DOHH2 (cell line): ENCODE measurements around the gene TTC7B.

Experiments used
- H3F3A ChIP-seq: fragments of 200-600 bp; sonication (generic), shearing (Covaris generic); 2 replicates; pipeline ENCODE4 v1.6.0; 2016; ENCODE audit warnings: antibody characterized with exemption, mild to moderate bottlenecking; ENCODE audit not compliant: control insufficient read depth, insufficient read depth
- H3K27ac ChIP-seq: fragments of 200-600 bp; sonication (generic); 2 replicates; pipeline ENCODE4 v1.5.1; 2014; ENCODE audit warnings: low read depth, mild to moderate bottlenecking, low read length, moderate library complexity
- H3K27me3 ChIP-seq: fragments of 200-600 bp; sonication (generic); 2 replicates; pipeline ENCODE4 v1.6.1; 2014; ENCODE audit warnings: mild to moderate bottlenecking, low read length, mixed read lengths; ENCODE audit not compliant: control insufficient read depth
- H3K36me3 ChIP-seq: fragments of 200-600 bp; sonication (generic); 2 replicates; pipeline ENCODE4 v1.6.1; 2014; ENCODE audit warnings: mild to moderate bottlenecking, low read length, moderate library complexity, mixed read lengths; ENCODE audit not compliant: control insufficient read depth
- H3K4me1 ChIP-seq: fragments of 200-600 bp; sonication (generic); 2 replicates; pipeline ENCODE4 v1.6.1; 2014; ENCODE audit warnings: mild to moderate bottlenecking, low read length, mixed read lengths; ENCODE audit not compliant: control insufficient read depth
- H3K4me2 ChIP-seq: fragments of 200-600 bp; sonication (generic); 2 replicates; pipeline ENCODE4 v1.6.0; 2014; ENCODE audit warnings: mild to moderate bottlenecking, low read length, moderate library complexity
- H3K4me3 ChIP-seq: fragments of 200-600 bp; sonication (generic); 2 replicates; pipeline ENCODE4 v1.5.1; 2014; ENCODE audit warnings: mild to moderate bottlenecking, low read length, mixed read lengths
- H3K79me2 ChIP-seq: fragments of 200-600 bp; sonication (generic); 2 replicates; pipeline ENCODE4 v1.6.1; 2014; ENCODE audit warnings: mild to moderate bottlenecking, low read length, mixed read lengths; ENCODE audit not compliant: control insufficient read depth
- H3K9me2 ChIP-seq: fragments of 200-600 bp; sonication (generic); replicated peaks from 2 replicates; pipeline ENCODE4 v1.6.1; 2014; ENCODE audit warnings: mild to moderate bottlenecking, low read length, mixed read lengths; ENCODE audit not compliant: control insufficient read depth
- H3K9me3 ChIP-seq: fragments of 200-600 bp; sonication (generic); 2 replicates; pipeline ENCODE4 v1.6.1; 2014; ENCODE audit warnings: antibody characterized with exemption, low read length, mixed read lengths; ENCODE audit not compliant: control insufficient read depth, insufficient read depth
- H4K20me1 ChIP-seq: fragments of 200-600 bp; sonication (generic); 2 replicates; pipeline ENCODE4 v1.6.0; 2014; ENCODE audit warnings: low read depth, mild to moderate bottlenecking, antibody characterized with exemption, low read length, moderate library complexity; ENCODE audit not compliant: control insufficient read depth, insufficient read depth
- CTCF ChIP-seq: fragments of 200-600 bp; sonication (generic); IDR thresholded peaks from one replicate; pipeline ENCODE4 v1.5.1; 2014; ENCODE audit warnings: antibody characterized with exemption, mild to moderate bottlenecking, low read depth, low read length; ENCODE audit not compliant: poor library complexity, severe bottlenecking
- EZH2phosphoT487 ChIP-seq: fragments of 200-600 bp; sonication (generic); IDR thresholded peaks from 2 replicates; pipeline ENCODE4 v1.6.1; 2017; ENCODE audit warnings: borderline replicate concordance, mild to moderate bottlenecking, antibody characterized with exemption, low read length, moderate library complexity, mixed read lengths

TTC7B gene

GRCh38 chr14:90539996-90540395 lies 276.2 kb downstream of the TTC7B start:
- no peak for TF ChIP-seq CTCF
- TF ChIP-seq EZH2phosphoT487: no peak
- no peaks in the 10 kb centered on the region for H3K9me2 ChIP-seq
- no peak overlapping the region for H3K4me2 ChIP-seq
- no peaks in the 10 kb centered on the region for H3K27me3 ChIP-seq
- H3K27ac ChIP-seq: no peak overlapping the region
- H4K20me1 ChIP-seq: no peaks in the 10 kb centered on the region
- H3F3A ChIP-seq: no peaks in the 10 kb centered on the region
- H3K4me3 ChIP-seq: no peak overlapping the region
- H3K79me2 ChIP-seq: no peaks in the 10 kb centered on the region
- H3K36me3 ChIP-seq: no peaks in the 10 kb centered on the region
- no peaks in the 10 kb centered on the region for H3K9me3 ChIP-seq
- H3K4me1 ChIP-seq: no peaks in the 10 kb centered on the region

GRCh38 chr14:90539496-90539775 lies 276.8 kb downstream of the TTC7B start:
- Histone ChIP-seq H4K20me1 (no peaks in the 10 kb centered on the region), H3K36me3 (no peaks in the 10 kb centered on the region), H3F3A (no peaks in the 10 kb centered on the region), H3K9me3 (no peaks in the 10 kb centered on the region), H3K27ac (no peak overlapping the region), H3K4me2 (no peak overlapping the region), H3K79me2 (no peaks in the 10 kb centered on the region), H3K4me1 (no peaks in the 10 kb centered on the region), H3K4me3 (no peak overlapping the region), H3K27me3 (no peaks in the 10 kb centered on the region), H3K9me2 (no peaks in the 10 kb centered on the region)
- TF ChIP-seq CTCF (no peak), EZH2phosphoT487 (no peak)

DNA sequence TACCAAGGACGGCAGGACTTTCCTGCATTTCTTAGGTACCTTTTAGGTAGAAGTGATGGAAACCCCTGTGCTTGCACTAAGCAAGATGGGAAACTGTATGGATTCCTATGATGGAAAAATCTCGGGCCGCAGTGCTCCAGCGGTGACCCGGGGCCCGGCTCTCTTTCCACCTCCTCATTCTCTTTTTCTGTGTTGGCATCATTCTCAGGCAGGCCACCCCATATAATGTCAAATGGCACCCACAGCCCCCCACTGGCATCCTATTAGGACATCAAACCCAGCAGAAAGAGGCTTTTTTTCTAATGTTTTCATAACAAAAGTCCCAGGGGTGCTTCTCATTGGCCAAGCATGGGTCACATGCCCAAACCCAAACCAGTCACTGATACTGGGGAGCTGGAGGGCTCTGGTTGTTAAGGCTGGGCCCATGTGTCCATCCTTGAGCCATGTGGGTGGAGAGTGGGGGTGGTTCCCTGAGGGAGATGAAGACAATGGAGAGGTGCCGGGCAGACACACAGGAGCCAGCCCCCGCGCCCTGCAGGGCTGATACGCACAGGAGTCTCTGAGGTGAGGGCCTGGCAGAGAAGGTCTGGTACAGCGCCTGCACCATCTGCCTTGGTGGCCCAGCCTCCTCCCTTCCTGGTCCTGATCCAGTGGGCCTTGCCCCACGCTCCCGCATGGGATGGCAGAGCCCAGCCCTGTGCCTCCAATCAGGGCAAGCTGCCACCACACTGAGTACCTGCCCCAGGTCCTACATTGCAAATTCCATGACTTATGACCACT lies 277.3 kb downstream of the TTC7B start:
- Histone ChIP-seq H4K20me1 (no peaks in the 10 kb centered on the region), H3K36me3 (no peaks in the 10 kb centered on the region), H3K4me3 (no peak overlapping the region), H3K79me2 (no peaks in the 10 kb centered on the region), H3F3A (no peaks in the 10 kb centered on the region), H3K27ac (no peak overlapping the region), H3K4me2 (no peak overlapping the region), H3K9me3 (no peaks in the 10 kb centered on the region), H3K27me3 (no peaks in the 10 kb centered on the region), H3K9me2 (no peaks in the 10 kb centered on the region), H3K4me1 (no peaks in the 10 kb centered on the region)
- TF ChIP-seq EZH2phosphoT487: no peak
- no peak for TF ChIP-seq CTCF
